B cell (primary cell): ENCODE data around the gene NPBWR2. TPM values are rescaled to one million over a fixed set of nuclear protein-coding genes. Genes with fewer than 3 reads are reported as not detected.

Experiments
- ATAC-seq: fragments of 200-7000 bp; cut with Tn5 transposase; one replicate; pipeline ENCODE4 v1.10.0; 2021; ENCODE audit warnings: low read depth, mild to moderate bottlenecking, moderate number of reproducible peaks, moderate library complexity
- CTCF ChIA-PET: fragments of 350-600 bp; sonication (Branson Sonifier 250); formaldehyde crosslinking; loops from one replicate; lab custom pipeline; 2021; ENCODE audit warnings: antibody characterized with exemption, inconsistent platforms; lab: Charles Lee
- POLR2A ChIA-PET: fragments of 350-600 bp; sonication (Branson Sonifier 250); formaldehyde crosslinking; loops from one replicate; lab custom pipeline; 2021; ENCODE audit warnings: antibody characterized with exemption; lab: Charles Lee
- DNase-seq: peaks from one replicate; pipeline ENCODE4 v3.0.0; 2013
- H2AFZ ChIP-seq: 2 replicates; pipeline ENCODE4 v1.6.1; 2012; ENCODE audit warnings: mild to moderate bottlenecking, low read depth, low read length; ENCODE audit not compliant: insufficient read depth, poor library complexity, severe bottlenecking
- H3K27ac ChIP-seq, 2 donors: 1 replicate in 1 of 2; 2 replicates in 1 of 2; pipeline ENCODE4 v1.5.1; 2012 to 2013; ENCODE audit warnings: low read length in 2 of 2, mild to moderate bottlenecking in 2 of 2, moderate library complexity in 1 of 2
- H3K27me3 ChIP-seq, 4 experiments: fragments of 200-600 bp in 1 of 4; sonication (generic) in 1 of 4; replicated peaks in 1 of 4; 1 replicate in 2 of 4; 2 replicates in 2 of 4; pipeline versions ENCODE4 v1.6.1 to v1.7.0; 2013 to 2016; ENCODE audit warnings: low read length in 3 of 4, mild to moderate bottlenecking in 2 of 4, mixed read lengths in 1 of 4, moderate library complexity in 1 of 4; ENCODE audit not compliant: insufficient read depth in 4 of 4, control insufficient read depth in 3 of 4; ENCODE audit errors: control extremely low read depth in 1 of 4
- H3K36me3 ChIP-seq, 2 experiments: replicated peaks in 1 of 2; 1 replicate in 1 of 2; 2 replicates in 1 of 2; pipeline versions ENCODE4 v1.6.1 to v1.7.1; 2013; ENCODE audit warnings: low read length in 1 of 2; ENCODE audit not compliant: insufficient read depth in 2 of 2, control insufficient read depth in 1 of 2; ENCODE audit errors: control extremely low read depth in 1 of 2, extremely low read depth in 1 of 2
- H3K4me1 ChIP-seq, 2 donors: fragments of 200-600 bp in 1 of 2; sonication (generic) in 1 of 2; 1 replicate in 1 of 2; 2 replicates in 1 of 2; pipeline versions ENCODE4 v1.5.1 to v1.6.1; 2013 to 2017; ENCODE audit warnings: low read length in 2 of 2; ENCODE audit not compliant: control insufficient read depth in 2 of 2, insufficient read depth in 2 of 2
- H3K4me2 ChIP-seq: replicated peaks from 2 replicates; pipeline ENCODE3; 2012; ENCODE audit warnings: mild to moderate bottlenecking, low read depth, low read length; ENCODE audit not compliant: poor library complexity, severe bottlenecking
- H3K4me3 ChIP-seq, 5 experiments: fragments of 200-600 bp in 1 of 5; sonication (generic) in 1 of 5; 1 replicate in 3 of 5; 2 replicates in 2 of 5; pipeline versions ENCODE4 v1.5.1 to v1.7.0; 2011 to 2016; ENCODE audit warnings: low read length in 4 of 5, mild to moderate bottlenecking in 4 of 5, low read depth in 2 of 5, control low read depth in 1 of 5, moderate library complexity in 1 of 5; ENCODE audit not compliant: insufficient read depth in 1 of 5; ENCODE audit errors: control extremely low read depth in 1 of 5, extremely low read depth in 1 of 5
- H3K79me2 ChIP-seq: fragments of 200-600 bp; sonication (generic); one replicate; pipeline ENCODE4 v1.6.0; 2016; ENCODE audit warnings: low read length; ENCODE audit not compliant: control insufficient read depth, insufficient read depth
- H3K9ac ChIP-seq: fragments of 200-600 bp; sonication (generic); 2 replicates; pipeline ENCODE4 v1.6.1; 2017; ENCODE audit warnings: mild to moderate bottlenecking, low read length, moderate library complexity
- H3K9me3 ChIP-seq, 3 donors: one replicate each; pipeline versions ENCODE4 v1.6.1 to v1.7.1; 2013; ENCODE audit warnings: low read length in 2 of 3; ENCODE audit not compliant: control insufficient read depth in 2 of 3, insufficient read depth in 1 of 3; ENCODE audit errors: control extremely low read depth in 1 of 3
- H4K20me1 ChIP-seq: 2 replicates; pipeline ENCODE4 v1.6.0; 2012; ENCODE audit warnings: mild to moderate bottlenecking, low read length; ENCODE audit not compliant: insufficient read depth, control insufficient read depth, poor library complexity, severe bottlenecking
- H3K27ac Mint-ChIP-seq: one replicate; pipeline ENCODE4 v1.8.0; 2021; ENCODE audit warnings: mixed read lengths
- H3K27me3 Mint-ChIP-seq: one replicate; pipeline ENCODE4 v1.8.0; 2021; ENCODE audit warnings: mixed read lengths
- H3K4me1 Mint-ChIP-seq: one replicate; pipeline ENCODE4 v1.8.0; 2021; ENCODE audit warnings: mixed read lengths
- H3K4me3 Mint-ChIP-seq: one replicate; pipeline ENCODE4 v1.8.0; 2021; ENCODE audit warnings: mixed read lengths
- H3K9me3 Mint-ChIP-seq: one replicate; pipeline ENCODE4 v1.8.0; 2022; ENCODE audit warnings: mixed read lengths; ENCODE audit not compliant: insufficient read depth
- EZH2 ChIP-seq: IDR thresholded peaks from 2 replicates; pipeline ENCODE4 v1.6.1; 2012; ENCODE audit warnings: borderline replicate concordance, low read depth, mild to moderate bottlenecking, moderate library complexity, low read length; ENCODE audit not compliant: insufficient read depth, poor library complexity, severe bottlenecking
- WGBS: methylation state at CpG from one replicate; pipeline ENCODE4 v1.1.5; 2013; ENCODE audit warnings: missing lambda C conversion rate; ENCODE audit not compliant: insufficient coverage; 5-methylcytosine and 5-hydroxymethylcytosine counted together
- intact Hi-C: fragments of 100-400 bp; cut with micrococcal nuclease; formaldehyde crosslinking; loops from one replicate; pipeline ENCODE4 v1.10.0; 2022
- polyA plus RNA-seq: library from polyadenylated mRNA; depleted of rRNA; stranded (reverse); fragments of >200 nt; gene quantifications from 2 replicates; pipeline ENCODE4 v1.2.3, GENCODE V29; 2012
- total RNA-seq, 2 donors: library from RNA; stranded (reverse); fragments of 120-200 nt in 1 of 2; gene quantifications; 1 replicate in 1 of 2; 2 replicates in 1 of 2; pipeline versions ENCODE4 v1.2.3 to v1.2.4, GENCODE V29; 2013 to 2022
- TF ChIP-seq, protein P1 (sequence below): fragments of 200-600 bp; IDR thresholded peaks from one replicate; pipeline ENCODE4 v1.8.0; 2022; ENCODE audit warnings: antibody characterized with exemption, mild to moderate bottlenecking

Gene NPBWR2
- total and polyA plus RNA-seq, 2 donors (not counting 1 experiment from before 2014, with no cell fraction given), result 0.21 TPM; not detected in 1

DNA sequence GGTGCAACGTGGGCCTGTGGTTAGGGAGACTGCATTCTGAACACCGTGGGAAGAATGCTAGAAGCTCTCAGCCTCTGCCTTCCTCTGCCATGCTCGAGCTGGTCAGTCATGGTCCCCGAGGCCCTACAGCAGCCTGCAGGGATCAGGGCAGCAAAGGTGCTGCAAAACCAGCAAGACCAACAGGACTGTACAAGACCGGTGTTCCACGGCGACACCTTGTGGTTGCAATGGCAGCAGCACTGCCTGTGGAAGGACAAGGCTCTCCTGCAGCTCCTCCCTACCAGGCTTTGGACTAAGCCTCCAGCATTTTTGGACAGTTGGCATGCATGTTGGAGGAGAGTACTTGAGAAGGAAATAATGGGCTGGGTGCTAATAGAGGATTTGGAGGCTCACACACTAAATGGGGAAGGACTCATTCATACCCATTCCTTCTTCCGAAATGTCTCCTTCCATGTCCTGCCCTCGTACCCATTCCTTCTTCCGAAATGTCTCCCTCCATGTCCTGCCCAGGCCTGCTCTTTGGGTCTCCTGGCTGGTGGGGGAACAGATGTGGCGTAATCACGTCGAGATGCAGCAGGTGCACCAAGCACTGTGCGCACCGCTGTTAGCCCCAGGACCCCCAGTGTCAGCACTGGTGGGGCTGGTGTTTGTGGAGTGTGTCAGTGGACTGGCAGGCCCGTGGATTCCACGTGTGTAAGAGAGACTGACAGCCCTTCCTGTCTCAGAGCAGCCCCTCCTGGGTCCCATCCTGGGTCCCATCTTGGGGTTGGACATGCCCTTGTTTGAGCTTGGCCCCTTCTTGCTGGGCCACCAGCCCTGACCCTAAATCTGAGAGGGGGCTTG is 38.3 kb upstream of the NPBWR2 start:
- no peak overlapping the region for H3K4me2 ChIP-seq
- ATAC-seq (no peak), DNase-seq (no peak)
- no peak overlapping the region for H3K27ac ChIP-seq
- H3K9me3 Mint-ChIP-seq, result peaks cover 5% of the 10 kb centered on the region
- H3K4me1 Mint-ChIP-seq, result no peaks in the 10 kb centered on the region
- no peak for TF ChIP-seq EZH2
- TF ChIP-seq, protein P1, sequence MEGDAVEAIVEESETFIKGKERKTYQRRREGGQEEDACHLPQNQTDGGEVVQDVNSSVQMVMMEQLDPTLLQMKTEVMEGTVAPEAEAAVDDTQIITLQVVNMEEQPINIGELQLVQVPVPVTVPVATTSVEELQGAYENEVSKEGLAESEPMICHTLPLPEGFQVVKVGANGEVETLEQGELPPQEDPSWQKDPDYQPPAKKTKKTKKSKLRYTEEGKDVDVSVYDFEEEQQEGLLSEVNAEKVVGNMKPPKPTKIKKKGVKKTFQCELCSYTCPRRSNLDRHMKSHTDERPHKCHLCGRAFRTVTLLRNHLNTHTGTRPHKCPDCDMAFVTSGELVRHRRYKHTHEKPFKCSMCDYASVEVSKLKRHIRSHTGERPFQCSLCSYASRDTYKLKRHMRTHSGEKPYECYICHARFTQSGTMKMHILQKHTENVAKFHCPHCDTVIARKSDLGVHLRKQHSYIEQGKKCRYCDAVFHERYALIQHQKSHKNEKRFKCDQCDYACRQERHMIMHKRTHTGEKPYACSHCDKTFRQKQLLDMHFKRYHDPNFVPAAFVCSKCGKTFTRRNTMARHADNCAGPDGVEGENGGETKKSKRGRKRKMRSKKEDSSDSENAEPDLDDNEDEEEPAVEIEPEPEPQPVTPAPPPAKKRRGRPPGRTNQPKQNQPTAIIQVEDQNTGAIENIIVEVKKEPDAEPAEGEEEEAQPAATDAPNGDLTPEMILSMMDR, result no peak
- no peaks in the 10 kb centered on the region for H4K20me1 ChIP-seq
- 94% methylated on average over 16 of the region's 17 CpGs for WGBS
- H3K4me3 Mint-ChIP-seq, result no peak overlapping the region
- H3K4me1 ChIP-seq, result no peaks in the 10 kb centered on the region
- ChIA-PET CTCF (no interaction called here), POLR2A (no interaction called here)
- no peak overlapping the region for H2AFZ ChIP-seq
- H3K36me3 ChIP-seq, result no peaks in the 10 kb centered on the region
- H3K4me3 ChIP-seq, result no peak overlapping the region
- peaks cover 7% of the 10 kb centered on the region for H3K27me3 Mint-ChIP-seq
- no peak overlapping the region for H3K27ac Mint-ChIP-seq
- no peak overlapping the region for H3K9ac ChIP-seq
- H3K9me3 ChIP-seq, result peaks cover 0 to 38% (median 9%) of the 10 kb centered on the region in 3 donors
- intact Hi-C loops, result no loop called here
- H3K27me3 ChIP-seq, result peaks cover 0 to 16% (median 0%) of the 10 kb centered on the region in 4 experiments
- no peaks in the 10 kb centered on the region for H3K79me2 ChIP-seq
